HG03175 (cell line): ENCODE data around the gene ABCF2.

Source experiments
- ATAC-seq: cut with Tn5 transposase; IDR thresholded peaks from one replicate; pipeline ENCODE4 v1.9.1; 2021; ENCODE audit warnings: mild to moderate bottlenecking, moderate library complexity; ENCODE audit not compliant: unreplicated experiment

Gene ABCF2

GRCh38 chr7:151226875-151227782 lies at the start of gene ABCF2:
Gene ABCF2 (minus strand): TSS chr7:151227205. CDS start chr7:151226458, 747 bp downstream.
- peak; percentile 100 for ATAC-seq

- no peak for ATAC-seq
Observed at GRCh38 chr7:151275813-151276577, 49.0 kb upstream of the ABCF2 start.

- no peak for ATAC-seq
Observed at GRCh38 chr7:151274936-151275812, 48.2 kb upstream of the ABCF2 start.

- ATAC-seq = no peak
Observed at GRCh38 chr7:151274396-151274795, 47.4 kb upstream of the ABCF2 start.

- ATAC-seq = no peak
Observed at GRCh38 chr7:151273651-151274390, 46.8 kb upstream of the ABCF2 start.

GRCh38 chr7:151272877-151273276 lies 45.9 kb upstream of the ABCF2 start:
- ATAC-seq = no peak

GRCh38 chr7:151272405-151272804 lies 45.4 kb upstream of the ABCF2 start:
- no peak for ATAC-seq

GRCh38 chr7:151271699-151272355 lies 44.8 kb upstream of the ABCF2 start:
- ATAC-seq = no peak

- ATAC-seq = no peak
Observed at GRCh38 chr7:151269511-151269910, 42.5 kb upstream of the ABCF2 start.

- no peak for ATAC-seq
Observed at GRCh38 chr7:151265351-151265931, 38.4 kb upstream of the ABCF2 start.

- no peak for ATAC-seq
Observed at GRCh38 chr7:151264615-151265014, 37.6 kb upstream of the ABCF2 start.

- no peak for ATAC-seq
Observed at GRCh38 chr7:151261529-151261928, 34.5 kb upstream of the ABCF2 start.

- ATAC-seq = no peak
Observed at GRCh38 chr7:151260883-151261282, 33.9 kb upstream of the ABCF2 start.

GRCh38 chr7:151260471-151260870 lies 33.5 kb upstream of the ABCF2 start:
- no peak for ATAC-seq

- ATAC-seq = no peak
Observed at GRCh38 chr7:151257990-151258389, 31.0 kb upstream of the ABCF2 start.

GRCh38 chr7:151256410-151257045 lies 29.5 kb upstream of the ABCF2 start:
- ATAC-seq = no peak

GRCh38 chr7:151255390-151255789 lies 28.4 kb upstream of the ABCF2 start:
- ATAC-seq = no peak

- ATAC-seq = no peak
Observed at GRCh38 chr7:151254851-151255250, 27.8 kb upstream of the ABCF2 start.

- ATAC-seq = no peak
Observed at GRCh38 chr7:151254316-151254715, 27.3 kb upstream of the ABCF2 start.
